Lung (tissue), 12 donors: Measurements from ENCODE around the gene SLC66A2. TPM values are rescaled to one million over a fixed set of nuclear protein-coding genes. Genes with fewer than 3 reads are reported as not detected.

Source experiments
- ATAC-seq: fragments of 200-7000 bp; cut with Tn5 transposase; one replicate; pipeline ENCODE4 v1.9.1; 2020; ENCODE audit warnings: moderate number of reproducible peaks; ENCODE audit not compliant: insufficient read depth, low FRiP score
- DNase-seq, 3 donors: peaks; one replicate each; pipeline ENCODE4 v3.0.0-alpha.2; 2013 to 2017
- H3K27ac ChIP-seq, 2 donors: one replicate each; pipeline ENCODE4 v1.5.1; 2013; ENCODE audit warnings: mild to moderate bottlenecking in 2 of 2, moderate library complexity in 2 of 2, control low read depth in 1 of 2, inconsistent platforms in 1 of 2, low read depth in 1 of 2, low read length in 1 of 2
- H3K27me3 ChIP-seq, 3 donors: one replicate each; pipeline ENCODE4 v1.5.1; 2013; ENCODE audit warnings: low read length in 2 of 3; ENCODE audit not compliant: control insufficient read depth in 3 of 3, insufficient read depth in 3 of 3
- H3K36me3 ChIP-seq, 4 donors: one replicate each; pipeline ENCODE4 v1.5.1; 2013; ENCODE audit warnings: low read length in 4 of 4, mild to moderate bottlenecking in 1 of 4, moderate library complexity in 1 of 4; ENCODE audit not compliant: control insufficient read depth in 4 of 4, insufficient read depth in 4 of 4
- H3K4me1 ChIP-seq, 5 donors: one replicate each; pipeline ENCODE4 v1.5.1; 2013; ENCODE audit warnings: low read length in 5 of 5, mild to moderate bottlenecking in 2 of 5, moderate library complexity in 1 of 5; ENCODE audit not compliant: control insufficient read depth in 5 of 5, insufficient read depth in 5 of 5
- H3K4me3 ChIP-seq: one replicate; pipeline ENCODE4 v1.5.1; 2013; ENCODE audit warnings: mild to moderate bottlenecking, control low read depth, moderate library complexity
- H3K9ac ChIP-seq, 2 donors: one replicate each; pipeline ENCODE4 v1.5.1; 2013; ENCODE audit warnings: low read length in 2 of 2, control low read depth in 1 of 2; ENCODE audit not compliant: insufficient read depth in 1 of 2
- H3K9me3 ChIP-seq, 4 donors: one replicate each; pipeline ENCODE4 v1.5.1; 2013; ENCODE audit warnings: low read length in 3 of 4, mild to moderate bottlenecking in 1 of 4, moderate library complexity in 1 of 4; ENCODE audit not compliant: control insufficient read depth in 4 of 4, insufficient read depth in 3 of 4
- WGBS, 2 donors: extraction: QIAGEN DNeasy Blood & Tissue Kit; methylation state at CpG; one replicate each; pipeline ENCODE4 v1.1.7; 2013; 5-methylcytosine and 5-hydroxymethylcytosine counted together
- polyA plus RNA-seq, 2 donors: library from polyadenylated mRNA; stranded (reverse); fragments of 200-250 nt; gene quantifications; one replicate each; pipeline ENCODE4 v1.2.1, GENCODE V29; 2013
- total RNA-seq, 2 donors: library from RNA; depleted of rRNA in 1 of 2; stranded (reverse); fragments of >200 nt in 1 of 2; gene quantifications; one replicate each; pipeline ENCODE4 v1.2.1, GENCODE V29; 2014 to 2021
- TF ChIP-seq, protein P1 (sequence below): IDR thresholded peaks from 2 replicates; pipeline ENCODE4 v1.5.1; 2012; ENCODE audit warnings: mild to moderate bottlenecking; ENCODE audit errors: control extremely low read depth, extremely low read depth
- donor health status: control.
- donor health status: control.
- donor health status: Bipolar disorder and iron deficiency.
- donor health status: healthy.
- donor health status: DM: yes; HTN: yes; CAD: no.

Gene SLC66A2
- total and polyA plus RNA-seq, 4 donors, result 26.5 to 71.8 (median 62.3) TPM

- Histone ChIP-seq H3K27ac (no peak overlapping the region), H3K36me3 (no peaks in the 10 kb centered on the region), H3K4me1 (no peaks in the 10 kb centered on the region), H3K4me3 (no peak overlapping the region), H3K9me3 (peaks cover 0 to 3% (median 0%) of the 10 kb centered on the region in 4 donors), H3K27me3 (no peaks in the 10 kb centered on the region), H3K9ac (no peak overlapping the region)
- DNase-seq, result no peak
- 85 to 94% methylated on average over 15 to 16 of the region's 16 CpGs for WGBS, 2 donors
- TF ChIP-seq, protein P1, sequence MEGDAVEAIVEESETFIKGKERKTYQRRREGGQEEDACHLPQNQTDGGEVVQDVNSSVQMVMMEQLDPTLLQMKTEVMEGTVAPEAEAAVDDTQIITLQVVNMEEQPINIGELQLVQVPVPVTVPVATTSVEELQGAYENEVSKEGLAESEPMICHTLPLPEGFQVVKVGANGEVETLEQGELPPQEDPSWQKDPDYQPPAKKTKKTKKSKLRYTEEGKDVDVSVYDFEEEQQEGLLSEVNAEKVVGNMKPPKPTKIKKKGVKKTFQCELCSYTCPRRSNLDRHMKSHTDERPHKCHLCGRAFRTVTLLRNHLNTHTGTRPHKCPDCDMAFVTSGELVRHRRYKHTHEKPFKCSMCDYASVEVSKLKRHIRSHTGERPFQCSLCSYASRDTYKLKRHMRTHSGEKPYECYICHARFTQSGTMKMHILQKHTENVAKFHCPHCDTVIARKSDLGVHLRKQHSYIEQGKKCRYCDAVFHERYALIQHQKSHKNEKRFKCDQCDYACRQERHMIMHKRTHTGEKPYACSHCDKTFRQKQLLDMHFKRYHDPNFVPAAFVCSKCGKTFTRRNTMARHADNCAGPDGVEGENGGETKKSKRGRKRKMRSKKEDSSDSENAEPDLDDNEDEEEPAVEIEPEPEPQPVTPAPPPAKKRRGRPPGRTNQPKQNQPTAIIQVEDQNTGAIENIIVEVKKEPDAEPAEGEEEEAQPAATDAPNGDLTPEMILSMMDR, result no peak
- ATAC-seq, result no peak
Measured at GRCh38 chr18:79876497-79876896, 75.0 kb downstream of the SLC66A2 start.

DNA sequence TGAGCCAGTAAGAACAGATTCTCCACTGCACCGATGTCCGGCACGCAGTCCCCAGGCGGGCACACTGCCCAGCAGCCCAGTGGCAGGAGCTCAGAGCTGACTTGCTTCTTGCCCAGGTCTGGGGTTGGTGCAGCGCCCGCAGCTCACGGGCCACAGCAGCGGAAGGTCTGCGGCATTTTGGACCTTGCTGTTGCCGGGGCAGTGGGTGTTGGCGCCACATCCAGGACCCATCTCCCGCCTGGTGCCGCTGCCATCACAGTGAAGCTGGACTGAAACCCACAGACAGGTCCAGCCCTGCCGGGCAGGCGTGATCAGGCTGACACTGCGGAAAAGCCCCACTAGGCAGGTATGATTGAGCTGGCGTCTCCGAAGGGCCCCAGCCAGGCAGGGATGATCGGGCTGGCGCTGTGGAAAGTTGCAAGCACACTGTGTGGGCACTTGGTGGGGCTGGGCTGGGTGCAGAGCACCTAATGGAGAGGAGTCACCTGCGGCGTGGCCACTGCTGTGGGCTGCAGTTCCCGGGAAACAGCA lies 75.5 kb downstream of the SLC66A2 start:
- Histone ChIP-seq H3K27ac (no peak overlapping the region), H3K4me3 (no peak overlapping the region), H3K27me3 (no peaks in the 10 kb centered on the region), H3K9me3 (peaks cover 0 to 3% (median 0%) of the 10 kb centered on the region in 4 donors), H3K36me3 (no peaks in the 10 kb centered on the region), H3K9ac (no peak overlapping the region), H3K4me1 (no peaks in the 10 kb centered on the region)
- no peak for ATAC-seq
- 90 to 95% methylated on average over 23 of the region's 23 CpGs for WGBS, 2 donors
- TF ChIP-seq, protein P1, result no peak
- no peak for DNase-seq

DNA sequence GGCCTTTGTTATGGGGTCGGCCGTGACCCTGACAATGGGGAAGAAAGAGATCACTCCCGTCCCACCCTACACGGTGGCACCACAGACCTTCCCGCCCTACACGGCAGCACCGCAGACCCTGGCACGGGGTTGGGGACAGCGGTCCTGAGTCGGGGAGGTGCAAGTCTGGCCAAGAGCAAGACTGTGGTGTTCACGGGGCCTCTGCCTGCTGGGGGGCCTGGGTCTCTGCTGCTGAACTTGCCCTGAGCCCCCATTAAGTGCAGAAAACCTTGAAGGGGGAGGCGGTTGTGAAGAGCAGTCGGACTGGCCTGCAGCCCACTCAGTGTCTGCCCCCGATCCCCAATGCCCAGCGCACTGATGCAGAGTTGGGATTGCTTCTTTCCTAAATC lies 75.9 kb downstream of the SLC66A2 start:
- no peak overlapping the region for H3K4me3 ChIP-seq
- no peaks in the 10 kb centered on the region for H3K4me1 ChIP-seq
- ATAC-seq, result no peak
- peaks cover 0 to 3% (median 0%) of the 10 kb centered on the region in 4 donors for H3K9me3 ChIP-seq
- no peak overlapping the region for H3K27ac ChIP-seq
- H3K9ac ChIP-seq, result no peak overlapping the region
- WGBS, 2 donors, result 91% methylated on average over 15 of the region's 15 CpGs
- H3K27me3 ChIP-seq, result no peaks in the 10 kb centered on the region
- TF ChIP-seq, protein P1, result no peak
- H3K36me3 ChIP-seq, result no peaks in the 10 kb centered on the region
- DNase-seq, result no peak
